Astrocyte (in vitro differentiated cells and primary cell): ENCODE measurements around the gene CCDC146.

ENCODE experiments used
- CTCF ChIP-seq: IDR thresholded peaks from 2 replicates; pipeline ENCODE4 v1.5.1; 2011; ENCODE audit warnings: low read depth, mild to moderate bottlenecking, inconsistent platforms, low read length, moderate library complexity; ENCODE audit not compliant: insufficient read depth
- EZH2 ChIP-seq: IDR thresholded peaks from 2 replicates; pipeline ENCODE4 v1.6.1; 2012; ENCODE audit warnings: mild to moderate bottlenecking, low read length, inconsistent platforms; ENCODE audit not compliant: insufficient read depth

- TF ChIP-seq CTCF (no peak), EZH2 (no peak)
These were observed 162.2 kb downstream of the CCDC146 start for GRCh38 chr7:77284616-77285015.
